ENCODE results near the gene HNRNPA3. TPM values are rescaled to one million over a fixed set of nuclear protein-coding genes. Genes with fewer than 3 reads are reported as not detected.
A peak's percentile ranks its signal among the peaks of the same experiment; 100 is the strongest.

HNRNPA3 gene
- polyA plus RNA-seq, 1 donor (not counting 4 experiments of a cell fraction or from before 2014, with no cell fraction given), result 178 TPM

DNA sequence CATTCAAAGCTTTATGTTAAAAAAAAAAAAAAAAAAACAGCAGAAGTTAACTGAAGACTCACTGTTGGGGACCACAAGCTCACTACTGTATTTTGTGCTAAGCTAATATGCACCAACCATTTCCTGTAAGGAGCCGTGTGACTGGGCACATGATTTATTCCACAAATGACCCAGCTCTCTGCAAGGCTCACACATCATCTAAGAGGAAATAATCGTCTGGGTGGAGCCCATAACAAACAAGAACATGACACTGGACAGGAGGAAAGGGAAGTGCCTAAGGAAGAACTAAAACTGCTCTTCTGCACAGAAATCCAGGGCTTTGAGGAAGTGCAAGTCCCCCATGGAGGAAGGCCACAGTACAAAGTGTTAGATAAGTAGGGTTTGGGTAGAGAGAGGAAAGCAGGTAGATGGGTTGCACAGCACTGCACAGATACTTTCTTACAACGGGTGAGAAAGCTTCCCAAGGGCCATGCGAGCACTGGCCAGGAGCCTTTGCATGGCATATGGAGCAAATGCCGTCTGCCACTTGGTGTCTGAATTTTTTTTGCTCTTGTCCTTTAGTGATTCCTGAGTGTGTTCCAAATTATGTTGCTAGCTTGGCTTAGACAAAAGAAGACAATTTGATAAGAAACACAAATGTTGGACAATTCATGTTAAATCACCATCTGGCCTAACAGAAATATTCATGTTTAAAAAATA, 27.5 kb downstream of the HNRNPA3 start:
- H3K4me2 ChIP-seq (ENCODE audit: control insufficient read depth, extremely low read depth, insufficient read depth, low read depth, low read length), result peak overlapping the region; percentile 52
- FAIRE-seq (no peak), DNase-seq (ENCODE audit: low read depth, low spot score) (no peak)
- H3K9me3 ChIP-seq (ENCODE audit: control insufficient read depth, low read depth, low read length), result no peaks in the 10 kb centered on the region
- H3K36me3 ChIP-seq (ENCODE audit: control insufficient read depth in 2 of 2, extremely low read depth in 1 of 2, insufficient read depth in 2 of 2, low read length in 2 of 2), result peaks cover 3 to 44% of the 10 kb centered on the region in 2 experiments
- H2AFZ ChIP-seq (ENCODE audit: control insufficient read depth, low read length), result no peak overlapping the region
- H3K9me1 ChIP-seq (ENCODE audit: control insufficient read depth, extremely low read depth, insufficient read depth, low read length), result peaks cover 5% of the 10 kb centered on the region
- no peak for TF ChIP-seq EZH2 (IDR thresholded peaks at IDR 0.05; ENCODE audit: low read length)
- TF ChIP-seq, protein P1, sequence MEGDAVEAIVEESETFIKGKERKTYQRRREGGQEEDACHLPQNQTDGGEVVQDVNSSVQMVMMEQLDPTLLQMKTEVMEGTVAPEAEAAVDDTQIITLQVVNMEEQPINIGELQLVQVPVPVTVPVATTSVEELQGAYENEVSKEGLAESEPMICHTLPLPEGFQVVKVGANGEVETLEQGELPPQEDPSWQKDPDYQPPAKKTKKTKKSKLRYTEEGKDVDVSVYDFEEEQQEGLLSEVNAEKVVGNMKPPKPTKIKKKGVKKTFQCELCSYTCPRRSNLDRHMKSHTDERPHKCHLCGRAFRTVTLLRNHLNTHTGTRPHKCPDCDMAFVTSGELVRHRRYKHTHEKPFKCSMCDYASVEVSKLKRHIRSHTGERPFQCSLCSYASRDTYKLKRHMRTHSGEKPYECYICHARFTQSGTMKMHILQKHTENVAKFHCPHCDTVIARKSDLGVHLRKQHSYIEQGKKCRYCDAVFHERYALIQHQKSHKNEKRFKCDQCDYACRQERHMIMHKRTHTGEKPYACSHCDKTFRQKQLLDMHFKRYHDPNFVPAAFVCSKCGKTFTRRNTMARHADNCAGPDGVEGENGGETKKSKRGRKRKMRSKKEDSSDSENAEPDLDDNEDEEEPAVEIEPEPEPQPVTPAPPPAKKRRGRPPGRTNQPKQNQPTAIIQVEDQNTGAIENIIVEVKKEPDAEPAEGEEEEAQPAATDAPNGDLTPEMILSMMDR (optimal IDR thresholded peaks at IDR 0.05 in 1 of 3, IDR thresholded peaks at IDR 0.05 in 1 of 3, conservative IDR thresholded peaks at IDR 0.05 in 1 of 3; ENCODE audit: extremely low read depth in 1 of 3, insufficient read depth in 2 of 3, low read length in 3 of 3), result no peak
- H3K4me3 ChIP-seq (ENCODE audit: control insufficient read depth in 2 of 3, extremely low read depth in 1 of 3, insufficient read depth in 2 of 3, low read depth in 1 of 3, low read length in 3 of 3), result peak overlapping the region in 1 of 3 experiments; percentile 30
- H3K27ac ChIP-seq (ENCODE audit: control insufficient read depth, insufficient read depth, low read length), result peak overlapping the region; percentile 97
- peaks cover 96% of the 10 kb centered on the region for H3K79me2 ChIP-seq (ENCODE audit: control insufficient read depth, insufficient read depth, low read length)
- dilution Hi-C loops (cut with MboI; ENCODE audit: extremely low pct_ligation_motif_present, low sequenced_read_pairs), result no loop called here
- H4K20me1 ChIP-seq (ENCODE audit: control insufficient read depth, extremely low read depth, insufficient read depth, low read length), result peaks cover 42% of the 10 kb centered on the region
- H3K27me3 ChIP-seq (ENCODE audit: control insufficient read depth, extremely low read depth, insufficient read depth, low read length), result no peaks in the 10 kb centered on the region
- H3K9ac ChIP-seq (ENCODE audit: control insufficient read depth, extremely low read depth, insufficient read depth, low read length), result peak overlapping the region; percentile 35
- peaks cover 62% of the 10 kb centered on the region for H3K4me1 ChIP-seq (ENCODE audit: control insufficient read depth, extremely low read depth, insufficient read depth, low read length)

- peaks cover 39% of the 10 kb centered on the region for H4K20me1 ChIP-seq (ENCODE audit: control insufficient read depth, extremely low read depth, insufficient read depth, low read length)
- H3K9me1 ChIP-seq (ENCODE audit: control insufficient read depth, extremely low read depth, insufficient read depth, low read length), result peaks cover 11% of the 10 kb centered on the region
- peak overlapping the region; percentile 74 for H3K9ac ChIP-seq (ENCODE audit: control insufficient read depth, extremely low read depth, insufficient read depth, low read length)
- H3K4me3 ChIP-seq (ENCODE audit: control insufficient read depth in 2 of 3, extremely low read depth in 1 of 3, insufficient read depth in 2 of 3, low read depth in 1 of 3, low read length in 3 of 3), result peak overlapping the region in 2 of 3 experiments; percentile 16 to 54
- H3K36me3 ChIP-seq (ENCODE audit: control insufficient read depth in 2 of 2, extremely low read depth in 1 of 2, insufficient read depth in 2 of 2, low read length in 2 of 2), result peaks cover 3 to 42% of the 10 kb centered on the region in 2 experiments
- no peak for TF ChIP-seq EZH2 (IDR thresholded peaks at IDR 0.05; ENCODE audit: low read length)
- TF ChIP-seq, protein P1 (optimal IDR thresholded peaks at IDR 0.05 in 1 of 3, IDR thresholded peaks at IDR 0.05 in 1 of 3, conservative IDR thresholded peaks at IDR 0.05 in 1 of 3; ENCODE audit: extremely low read depth in 1 of 3, insufficient read depth in 2 of 3, low read length in 3 of 3), result no peak
- dilution Hi-C loops (cut with MboI; ENCODE audit: extremely low pct_ligation_motif_present, low sequenced_read_pairs), result no loop called here
- peaks cover 74% of the 10 kb centered on the region for H3K4me1 ChIP-seq (ENCODE audit: control insufficient read depth, extremely low read depth, insufficient read depth, low read length)
- H3K27me3 ChIP-seq (ENCODE audit: control insufficient read depth, extremely low read depth, insufficient read depth, low read length), result no peaks in the 10 kb centered on the region
- H3K27ac ChIP-seq (ENCODE audit: control insufficient read depth, insufficient read depth, low read length), result peak overlapping the region; percentile 97
- peaks cover 95% of the 10 kb centered on the region for H3K79me2 ChIP-seq (ENCODE audit: control insufficient read depth, insufficient read depth, low read length)
- peak overlapping the region; percentile 83 for H3K4me2 ChIP-seq (ENCODE audit: control insufficient read depth, extremely low read depth, insufficient read depth, low read depth, low read length)
- DNase-seq (ENCODE audit: low read depth, low spot score), result no peak
- FAIRE-seq, result no peak
- H3K9me3 ChIP-seq (ENCODE audit: control insufficient read depth, low read depth, low read length), result no peaks in the 10 kb centered on the region
- H2AFZ ChIP-seq (ENCODE audit: control insufficient read depth, low read length), result no peak overlapping the region
Observed at GRCh38 chr2:177241711-177242120, 29.1 kb downstream of the HNRNPA3 start.
